SU-DHL-6 (cell line): ENCODE data around the gene MVP.
A peak's percentile ranks its signal among the peaks of the same experiment; 100 is the strongest.
"Not testable (repeated sequence)": the region's sequence is repeated elsewhere in the genome, so short reads cannot be mapped to it uniquely, and the experiment has no call there.

Experiments
- H2AFZ ChIP-seq: fragments of 200-600 bp; sonication (generic); 2 replicates; pipeline ENCODE4 v1.6.1; 2014; ENCODE audit warnings: low read depth, mild to moderate bottlenecking, moderate library complexity, mixed read lengths, antibody characterized with exemption, low read length; ENCODE audit not compliant: severe bottlenecking
- H3F3A ChIP-seq: fragments of 200-600 bp; shearing (Covaris generic); 2 replicates; pipeline ENCODE4 v1.6.0; 2016; ENCODE audit warnings: antibody characterized with exemption, mild to moderate bottlenecking; ENCODE audit not compliant: insufficient read depth
- H3K27ac ChIP-seq: fragments of 200-600 bp; sonication (generic); 2 replicates; pipeline ENCODE4 v1.5.1; 2016; ENCODE audit warnings: low read depth, mild to moderate bottlenecking, low read length, moderate library complexity, mixed read lengths
- H3K27me3 ChIP-seq: fragments of 200-600 bp; sonication (generic), shearing (Covaris generic); 2 replicates; pipeline ENCODE4 v1.6.0; 2014; ENCODE audit warnings: mild to moderate bottlenecking, low read length
- H3K36me3 ChIP-seq: fragments of 200-600 bp; sonication (generic); 2 replicates; pipeline ENCODE4 v1.6.1; 2014; ENCODE audit warnings: mild to moderate bottlenecking, low read length, mixed read lengths
- H3K4me2 ChIP-seq: fragments of 300-600, 200-600 bp; shearing (Covaris generic), sonication (generic); 2 replicates; pipeline ENCODE4 v1.6.0; 2014; ENCODE audit warnings: low read length, low read depth, mild to moderate bottlenecking; ENCODE audit not compliant: poor library complexity, severe bottlenecking
- H3K4me3 ChIP-seq: fragments of 200-600 bp; sonication (generic); 2 replicates; pipeline ENCODE4 v1.5.1; 2014; ENCODE audit warnings: antibody characterized with exemption, low read length, mild to moderate bottlenecking, mixed read lengths; ENCODE audit not compliant: insufficient read depth, poor library complexity, severe bottlenecking
- H3K79me2 ChIP-seq: fragments of 200-600 bp; sonication (generic); 2 replicates; pipeline ENCODE4 v1.6.1; 2014; ENCODE audit warnings: mild to moderate bottlenecking, low read length, moderate library complexity; ENCODE audit not compliant: insufficient read depth
- H3K9ac ChIP-seq: fragments of 200-600 bp; sonication (generic); 2 replicates; pipeline ENCODE4 v1.7.0; 2014; ENCODE audit warnings: mild to moderate bottlenecking, low read length
- H3K9me2 ChIP-seq: fragments of 200-600 bp; sonication (generic); replicated peaks from 2 replicates; pipeline ENCODE4 v1.6.1; 2014; ENCODE audit warnings: low read length; ENCODE audit not compliant: insufficient read depth
- H3K9me3 ChIP-seq: fragments of 200-600 bp; sonication (generic); 2 replicates; pipeline ENCODE4 v1.6.1; 2014; ENCODE audit warnings: low read length, mixed read lengths; ENCODE audit not compliant: insufficient read depth
- H4K20me1 ChIP-seq: fragments of 200-600 bp; sonication (generic); 2 replicates; pipeline ENCODE4 v1.6.1; 2014; ENCODE audit warnings: low read depth, mild to moderate bottlenecking, antibody characterized with exemption, low read length, moderate library complexity, mixed read lengths
- CTCF ChIP-seq: fragments of 200-600 bp; sonication (generic); IDR thresholded peaks from one replicate; pipeline ENCODE4 v1.5.1; 2017; ENCODE audit warnings: antibody characterized with exemption, mild to moderate bottlenecking, low read length, moderate library complexity; ENCODE audit not compliant: insufficient read depth, poor library complexity, severe bottlenecking
- EZH2phosphoT487 ChIP-seq: fragments of 200-600 bp; sonication (generic), shearing (Covaris generic); conservative IDR thresholded peaks from 2 replicates; pipeline ENCODE4 v1.6.1; 2018; ENCODE audit warnings: mild to moderate bottlenecking, antibody characterized with exemption, low read length, moderate library complexity, mixed read lengths

MVP gene

GRCh38 chr16:29784901-29785500 lies 35.3 kb upstream of the MVP start:
- Histone ChIP-seq H3F3A (peaks cover 4% of the 10 kb centered on the region; the same call in 1 of the 2 replicates), H3K36me3 (no peaks in the 10 kb centered on the region), H3K9me3 (no peaks in the 10 kb centered on the region), H2AFZ (peak overlapping the region; percentile 95), H3K9ac (no peak overlapping the region), H3K79me2 (no peaks in the 10 kb centered on the region), H3K9me2 (no peaks in the 10 kb centered on the region), H4K20me1 (no peaks in the 10 kb centered on the region), H3K4me2 (peak overlapping the region; percentile 29), H3K4me3 (no peak overlapping the region), H3K27me3 (no peaks in the 10 kb centered on the region), H3K27ac (no peak overlapping the region)
- no peak for TF ChIP-seq EZH2phosphoT487
- TF ChIP-seq CTCF: peak; percentile 68

DNA sequence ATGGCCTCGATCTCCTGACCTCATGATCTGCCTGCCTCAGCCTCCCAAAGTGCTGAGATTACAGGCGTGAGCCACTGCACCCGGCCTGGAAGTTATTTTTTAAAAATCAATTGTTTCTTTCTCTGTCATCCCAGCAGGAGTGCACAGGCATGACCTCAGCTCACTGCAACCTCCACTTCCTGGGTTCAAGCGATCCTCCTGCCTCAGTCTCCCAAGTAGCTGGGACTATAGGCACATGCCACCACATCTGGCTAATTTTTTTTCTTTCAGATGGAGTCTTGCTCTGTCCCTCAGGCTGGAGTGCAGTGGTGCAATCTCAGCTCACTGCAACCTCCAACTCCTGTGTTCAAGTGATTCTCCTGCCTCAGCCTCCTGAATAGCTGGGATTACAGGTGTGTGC lies 33.1 kb upstream of the MVP start:
- H3K36me3 ChIP-seq, H3F3A ChIP-seq, H3K4me3 ChIP-seq, H3K27me3 ChIP-seq, H4K20me1 ChIP-seq, H3K9me3 ChIP-seq, H3K9ac ChIP-seq, H3K9me2 ChIP-seq, H2AFZ ChIP-seq, H3K27ac ChIP-seq, H3K4me2 ChIP-seq: not testable (repeated sequence)
- H3K79me2 ChIP-seq: peaks cover 16% of the 10 kb centered on the region

GRCh38 chr16:29789775-29790182 lies 30.5 kb upstream of the MVP start:
- Histone ChIP-seq H3K9ac (peak overlapping the region; percentile 99), H3K4me2 (peak overlapping the region; percentile 71), H2AFZ (peak overlapping the region; percentile 84), H3K79me2 (peaks cover 42% of the 10 kb centered on the region), H3K27me3 (no peaks in the 10 kb centered on the region), H3K9me2 (no peaks in the 10 kb centered on the region), H4K20me1 (peaks cover 7% of the 10 kb centered on the region; the same call in 1 of the 2 replicates), H3K27ac (peak overlapping the region; percentile 60), H3F3A (peaks cover 4% of the 10 kb centered on the region; the same call in 1 of the 2 replicates), H3K36me3 (peaks cover 7% of the 10 kb centered on the region; the same call in 1 of the 2 replicates), H3K9me3 (no peaks in the 10 kb centered on the region), H3K4me3 (peak overlapping the region; percentile 67)
- TF ChIP-seq EZH2phosphoT487: no peak
- TF ChIP-seq CTCF: no peak

DNA sequence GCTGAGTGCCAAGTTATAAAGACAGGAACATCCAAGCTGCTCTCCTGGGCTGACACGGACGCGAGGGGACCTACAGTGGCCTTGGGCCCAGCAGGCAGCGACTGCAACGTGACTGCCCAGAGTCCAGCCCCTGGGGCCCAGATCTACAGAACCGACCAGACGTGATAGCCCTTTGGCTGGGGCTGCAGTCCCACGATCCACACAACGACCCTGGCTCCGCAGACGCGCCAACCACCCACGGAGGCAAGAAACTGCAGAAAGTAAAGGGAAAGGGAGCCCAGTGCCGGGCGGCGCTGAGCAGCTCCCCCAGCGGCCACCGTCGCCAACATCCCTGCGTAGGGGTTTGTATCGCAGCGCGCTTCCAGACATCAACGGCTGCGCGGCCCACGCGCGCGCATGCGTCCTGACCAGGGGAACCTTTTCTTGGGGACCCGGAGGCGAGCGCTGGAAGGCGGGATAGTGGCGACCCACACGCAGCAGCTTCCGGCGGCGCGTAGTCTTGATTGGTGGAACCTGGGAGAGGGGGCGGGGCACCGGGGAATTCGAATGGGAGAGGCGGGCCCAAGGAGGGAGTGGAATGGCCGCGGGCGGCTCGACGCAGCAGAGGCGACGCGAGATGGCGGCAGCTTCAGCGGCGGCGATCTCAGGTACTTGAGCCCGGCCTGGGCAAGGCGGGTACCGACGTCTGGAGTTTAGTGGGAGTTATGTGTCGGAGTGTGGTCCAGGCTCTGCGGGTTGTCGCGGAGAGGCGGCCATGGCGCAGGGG lies 29.9 kb upstream of the MVP start, which contains the start of gene KIF22:
KIF22 (plus strand) TSS at position 569 of the 766 bp plus-strand sequence; CDS start at position 578, 9 bp downstream.
- Histone ChIP-seq H3K27ac (peak within 1 kb of the TSS; percentile 74), H3K4me3 (peak within 1 kb of the TSS; percentile 88), H3K79me2 (peaks cover 48% of the 10 kb centered on the region), H3K9ac (peak within 1 kb of the TSS; percentile 99), H4K20me1 (peaks cover 7% of the 10 kb centered on the region; the same call in 1 of the 2 replicates), H3K27me3 (no peaks in the 10 kb centered on the region), H3K9me2 (no peaks in the 10 kb centered on the region), H3K4me2 (peak within 1 kb of the TSS; percentile 95), H3K9me3 (no peaks in the 10 kb centered on the region), H2AFZ (peak within 1 kb of the TSS; percentile 84), H3K36me3 (peaks cover 7% of the 10 kb centered on the region; the same call in 1 of the 2 replicates), H3F3A (peaks cover 4% of the 10 kb centered on the region; the same call in 1 of the 2 replicates)
- TF ChIP-seq CTCF: peak; percentile 44
- no peak for TF ChIP-seq EZH2phosphoT487
